Activated CD4-positive, alpha-beta T cell treated with anti-CD3 and anti-CD28 coated beads, Interleukin-2, amount 50 U/mL, for 24 hours (primary cell): ENCODE data around the gene ETFDH.
"Not testable (repeated sequence)": the region's sequence is repeated elsewhere in the genome, so short reads cannot be mapped to it uniquely, and the experiment has no call there.

Experiments
- DNase-seq, 2 donors: peaks; one replicate each; pipeline ENCODE4 v3.0.0-alpha.2; 2020; ENCODE audit warnings: low read depth in 1 of 2, low spot score in 1 of 2

Gene ETFDH

GRCh38 chr4:158678767-158679166, 6.7 kb downstream of the ETFDH start:
- DNase-seq: no peak

- no peak for DNase-seq
Observed at GRCh38 chr4:158681629-158682028, 9.5 kb downstream of the ETFDH start.

DNA sequence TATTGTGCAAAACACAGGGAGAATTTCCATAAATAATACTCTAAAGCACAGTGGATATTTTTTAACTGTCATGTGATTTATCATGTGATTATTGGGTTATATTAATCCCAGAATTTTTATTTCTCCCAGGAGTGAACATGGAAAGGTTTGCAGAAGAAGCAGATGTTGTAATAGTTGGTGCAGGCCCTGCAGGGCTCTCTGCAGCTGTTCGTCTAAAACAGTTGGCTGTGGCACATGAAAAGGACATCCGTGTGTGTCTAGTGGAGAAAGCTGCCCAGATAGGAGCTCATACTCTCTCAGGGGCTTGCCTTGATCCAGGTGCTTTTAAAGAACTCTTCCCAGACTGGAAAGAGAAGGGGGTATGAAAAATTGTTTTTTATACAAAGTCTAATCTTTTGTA, 10.0 kb downstream of the ETFDH start:
- DNase-seq: no peak

- DNase-seq: no peak
Observed at GRCh38 chr4:158688813-158689212, 16.7 kb downstream of the ETFDH start.

- DNase-seq: no peak
Observed at GRCh38 chr4:158704274-158704673, 32.2 kb downstream of the ETFDH start.

GRCh38 chr4:158710814-158711213, 38.7 kb downstream of the ETFDH start:
- no peak for DNase-seq

- not testable (repeated sequence) for DNase-seq
Observed at GRCh38 chr4:158712622-158713021, 40.5 kb downstream of the ETFDH start.

DNA sequence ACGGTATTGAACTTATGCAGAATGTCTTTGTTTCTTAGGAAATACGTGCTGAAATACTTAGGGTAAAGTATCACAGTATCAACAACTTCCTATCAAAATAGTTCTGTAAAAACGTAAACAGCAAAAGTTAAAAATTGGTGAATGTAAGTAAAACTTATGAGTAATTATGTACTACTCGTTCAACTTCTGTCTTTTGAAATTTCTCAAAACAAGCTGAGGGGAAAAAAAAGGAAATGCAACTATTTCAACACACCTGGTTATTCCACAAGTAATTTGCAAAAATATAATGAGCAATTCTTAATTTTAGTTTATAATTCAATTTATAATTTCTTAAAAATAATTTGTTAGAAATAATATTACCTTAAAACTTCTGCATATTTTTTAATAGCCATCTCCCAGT, 42.8 kb downstream of the ETFDH start:
- no peak for DNase-seq

DNA sequence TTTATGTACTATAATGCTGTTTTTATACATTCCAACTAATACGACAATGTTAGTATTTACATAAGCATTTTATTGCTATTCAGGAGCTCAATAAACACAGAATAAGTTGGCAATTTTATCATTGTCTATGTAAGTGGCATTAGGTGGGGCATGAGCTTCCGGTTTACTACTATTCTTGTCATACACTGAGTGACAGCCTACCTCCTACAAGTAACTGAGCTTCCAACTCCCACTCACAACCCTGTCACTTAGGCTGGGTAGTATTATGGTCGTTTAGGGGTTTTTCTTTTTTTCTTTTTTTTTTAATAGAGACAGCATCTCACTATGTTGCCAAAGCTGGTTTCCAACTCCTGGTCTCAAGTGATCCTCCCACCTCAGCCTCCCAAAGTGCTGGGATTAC, 43.7 kb downstream of the ETFDH start:
- DNase-seq: no peak

DNA sequence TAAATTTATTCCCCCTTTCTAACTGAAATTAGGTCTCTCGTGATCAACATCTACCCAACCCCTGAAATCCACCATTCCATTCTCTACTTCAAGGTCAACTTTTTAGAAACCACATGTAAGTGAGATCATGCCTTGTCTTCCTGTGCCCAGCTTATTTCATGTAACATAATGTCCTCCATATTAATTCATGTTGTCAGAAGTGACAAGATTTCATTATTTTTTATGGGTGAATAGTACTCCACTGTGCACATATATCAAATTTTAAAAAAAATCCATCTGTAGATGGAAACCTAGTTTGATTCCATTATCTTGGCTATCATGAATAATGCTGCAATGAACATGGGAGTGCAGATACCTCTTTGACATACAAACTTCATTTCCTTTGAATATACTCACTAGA, 49.6 kb downstream of the ETFDH start:
- no peak for DNase-seq

DNA sequence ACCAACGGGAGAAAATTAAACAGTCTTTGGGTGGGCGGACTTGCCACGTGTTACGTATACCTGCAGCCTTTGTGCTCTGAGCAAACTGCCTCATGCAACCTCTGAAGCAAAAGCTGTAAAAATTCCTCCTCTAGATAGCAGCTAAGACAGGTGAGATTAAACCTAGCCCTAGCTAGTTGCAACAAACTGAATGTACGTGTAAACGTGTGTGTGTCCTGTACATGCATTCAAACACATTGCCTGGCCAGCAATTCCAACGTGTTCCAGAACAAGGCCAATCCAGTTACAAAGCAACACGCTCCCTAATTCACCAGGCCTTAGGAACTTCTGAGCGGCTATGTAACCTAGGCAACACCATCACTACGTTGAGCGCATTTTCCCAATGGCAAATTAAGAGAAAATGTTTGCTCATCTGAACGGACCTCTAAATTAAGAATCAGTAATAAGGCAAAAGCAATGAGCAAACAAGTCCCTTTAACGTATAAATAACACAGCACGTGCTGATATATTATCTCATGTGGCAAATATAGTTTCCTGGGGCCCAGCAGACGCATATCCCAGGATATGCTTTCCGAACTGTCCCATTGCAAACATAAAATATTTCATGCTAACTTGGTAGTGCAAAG, 50.3 kb downstream of the ETFDH start:
- DNase-seq: no peak

DNA sequence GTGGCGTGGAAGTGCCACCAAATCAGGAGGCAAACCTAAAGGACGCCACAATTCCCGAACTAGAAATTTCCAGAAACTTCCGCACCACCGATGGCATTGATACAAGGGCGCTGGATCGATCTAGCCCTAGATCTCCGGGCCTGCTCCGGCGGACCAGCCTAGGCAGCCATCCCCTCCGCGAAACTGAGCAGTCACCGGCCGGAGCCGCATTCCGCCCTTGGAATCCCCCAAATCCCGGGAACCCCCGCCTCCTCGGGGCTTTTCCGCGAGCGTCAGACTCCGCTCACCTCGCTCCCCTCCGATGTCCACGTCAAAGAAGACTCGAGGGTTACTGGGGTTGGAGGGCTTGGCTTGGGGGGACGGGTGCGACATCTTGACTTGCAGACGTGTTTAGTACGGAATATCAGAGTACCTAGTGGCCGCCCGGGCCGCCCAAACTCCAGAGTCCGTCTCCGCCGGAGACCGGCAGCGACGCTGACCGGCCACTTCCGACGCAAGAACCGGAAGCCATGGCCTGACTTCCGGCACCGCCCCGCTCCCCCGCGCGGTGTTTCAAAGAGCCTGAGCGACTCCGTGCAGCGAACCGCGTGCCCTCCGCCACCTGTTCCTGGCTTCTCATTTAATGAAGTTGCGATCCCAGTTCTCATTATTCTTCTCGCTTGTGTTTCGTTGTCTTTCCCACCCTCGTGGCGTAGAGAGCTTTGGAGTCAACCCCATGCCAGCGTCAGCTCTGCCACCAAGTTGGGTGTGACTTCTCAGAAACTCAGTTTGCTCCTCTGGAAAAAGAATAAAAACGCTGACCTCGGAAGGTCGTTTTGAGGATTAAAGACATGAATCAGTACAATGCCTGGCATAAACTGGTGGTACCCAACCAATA, 51.1 kb downstream of the ETFDH start, which contains the start of gene PPID:
Gene PPID (minus strand): TSS at position 480 of the 877 bp plus-strand sequence. CDS start 108 bp downstream, at position 372.
- DNase-seq: peak; percentile 73 to 79

- DNase-seq: no peak
Observed at GRCh38 chr4:158724637-158725036, 52.5 kb downstream of the ETFDH start.

DNA sequence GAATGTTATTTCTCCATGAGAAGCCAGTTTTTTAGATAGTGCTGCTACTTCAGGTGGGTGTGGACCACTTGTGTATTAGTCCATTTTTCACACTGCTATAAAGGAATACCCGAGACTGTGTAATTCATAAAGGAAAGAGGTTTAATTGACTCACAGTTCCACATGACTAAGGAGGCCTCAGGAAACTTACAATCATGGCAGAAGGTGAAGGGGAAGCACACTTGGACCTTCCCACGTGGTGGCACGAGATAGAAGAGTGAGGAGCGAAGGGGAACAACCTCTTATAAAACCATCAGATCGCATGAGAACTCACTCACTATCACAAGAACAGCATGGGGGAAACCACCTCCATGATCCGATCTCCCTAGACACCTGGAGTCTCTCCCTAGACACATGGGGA, 54.5 kb downstream of the ETFDH start:
- no peak for DNase-seq

GRCh38 chr4:158728236-158728635, 56.1 kb downstream of the ETFDH start:
- no peak for DNase-seq

GRCh38 chr4:158729716-158730559, 57.8 kb downstream of the ETFDH start:
- DNase-seq: peak in 1 of 2 donors; percentile 38

DNA sequence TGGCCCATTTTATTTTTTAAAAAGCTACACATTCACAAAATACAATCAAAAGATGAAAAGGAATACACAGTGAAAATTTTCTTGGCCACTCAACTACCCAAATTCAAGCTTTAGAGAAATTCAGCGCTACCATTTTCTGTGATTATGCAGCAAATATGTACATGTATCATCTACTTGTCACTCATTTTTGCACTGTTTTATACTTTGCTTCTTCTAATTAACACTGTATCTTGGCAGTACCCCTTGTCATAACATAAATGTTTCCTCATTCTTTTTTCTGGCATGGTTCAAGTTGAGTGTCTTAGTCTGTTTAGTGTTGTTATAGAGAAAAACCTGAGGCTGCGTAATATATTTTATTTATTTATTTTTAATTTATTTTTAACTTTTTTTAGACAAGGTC, 66.8 kb downstream of the ETFDH start:
- DNase-seq: no peak

DNA sequence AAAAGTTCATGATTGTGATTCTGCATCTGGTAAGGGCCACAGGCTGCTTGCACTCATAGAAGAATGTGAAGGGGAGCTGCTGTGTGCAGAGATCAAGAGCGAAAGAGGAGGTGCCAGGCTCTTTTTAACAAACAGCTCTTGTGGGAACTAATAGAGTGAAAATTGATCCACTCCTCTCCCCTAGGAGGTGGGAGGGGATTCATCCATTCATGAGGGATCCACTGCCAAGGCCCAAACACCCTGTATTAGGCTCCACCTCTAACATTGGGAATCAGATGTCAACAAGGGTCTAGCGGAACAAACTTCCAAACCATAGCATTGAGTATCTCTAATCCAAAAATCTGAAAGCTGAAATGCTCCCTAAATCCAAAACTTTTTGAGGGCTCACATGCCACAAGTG, 67.5 kb downstream of the ETFDH start:
- DNase-seq: no peak

DNA sequence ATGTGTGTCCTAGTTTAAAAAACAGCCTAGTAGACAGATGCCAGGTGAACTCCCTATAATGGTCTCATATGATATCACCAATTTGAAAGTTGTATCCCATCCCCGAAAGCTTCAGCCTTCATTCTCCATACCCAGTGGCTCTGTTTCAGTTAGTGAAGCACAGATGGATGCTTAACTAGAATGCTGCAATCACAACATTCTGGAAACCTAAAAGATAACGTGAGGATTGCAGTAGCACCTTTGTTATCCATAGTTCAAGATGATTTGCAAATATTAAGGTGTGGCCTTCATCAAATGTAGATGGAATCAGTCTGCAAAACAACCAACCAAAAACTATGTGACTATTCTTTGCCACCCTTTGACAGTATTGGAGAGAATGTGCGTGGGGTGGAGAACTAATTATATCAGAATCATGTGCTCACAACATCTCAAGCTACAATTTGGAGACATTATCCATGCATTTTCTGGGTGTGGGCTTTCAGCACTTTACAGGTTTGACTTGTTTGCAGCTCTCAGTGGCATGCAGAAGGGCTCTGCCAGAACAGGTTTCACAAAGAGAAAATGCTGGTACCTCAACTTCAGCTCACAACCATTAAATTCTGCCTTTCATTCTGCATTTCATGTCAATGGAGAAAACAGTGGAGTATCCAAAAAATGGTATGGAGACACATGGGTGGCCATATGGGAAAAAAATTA, 69.4 kb downstream of the ETFDH start:
- no peak for DNase-seq

GRCh38 chr4:158746537-158746936, 74.4 kb downstream of the ETFDH start:
- DNase-seq: not testable (repeated sequence)

DNA sequence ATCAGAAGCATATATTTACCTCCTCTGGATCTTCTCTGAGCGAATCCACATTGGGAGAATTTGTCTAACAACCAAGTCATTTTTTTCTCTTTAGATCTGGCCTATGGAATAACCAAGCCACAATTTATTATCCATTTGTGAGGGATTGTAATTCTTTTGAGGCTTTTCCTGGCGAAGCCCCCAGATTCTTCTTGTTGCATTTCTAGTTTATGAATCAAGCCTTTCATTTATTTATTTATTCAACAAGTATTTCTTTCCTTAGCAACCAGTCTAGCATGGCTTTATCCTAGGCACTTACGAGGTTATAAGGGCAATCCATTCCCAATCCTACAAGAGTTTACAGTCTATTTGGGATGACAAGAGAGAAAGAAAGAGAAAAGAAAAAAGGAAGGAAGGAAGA, 78.3 kb downstream of the ETFDH start:
- no peak for DNase-seq
